Left ventricle myocardium superior (tissue), 1 donor: ENCODE measurements around the gene COQ5. TPM values are rescaled to one million over a fixed set of nuclear protein-coding genes. Genes with fewer than 3 reads are reported as not detected.
"Not testable (repeated sequence)": the region's sequence is repeated elsewhere in the genome, so short reads cannot be mapped to it uniquely, and the experiment has no call there.

ENCODE experiments used
- ATAC-seq: fragments of 200-7000 bp; cut with Tn5 transposase; one replicate; pipeline ENCODE4 v1.9.1; 2020; ENCODE audit warnings: mild to moderate bottlenecking, moderate library complexity
- DNase-seq: peaks from one replicate; pipeline ENCODE4 v3.0.0-alpha.2; 2020
- intact Hi-C: fragments of 100-400 bp; cut with micrococcal nuclease; formaldehyde crosslinking; loops from one replicate; pipeline ENCODE4 v1.11.0; 2022
- total RNA-seq: library from RNA; stranded (reverse); fragmentation: NEBNext Ultra II Directional; extraction: Animal tissue kit (Norgen Biotek cat#: 25700); gene quantifications from one replicate; pipeline ENCODE4 v1.2.1, GENCODE V29; 2021
- donor health status: DM: no; HTN: yes; CAD: no; lungs with severe emphysema.

The COQ5 gene
- total RNA-seq, 1 donor from 2014 or later, result 38.0 TPM

GRCh38 chr12:120532701-120533238 is 3.8 kb upstream of the COQ5 start:
- no peak for DNase-seq
- intact Hi-C loops, result no loop called here
- ATAC-seq, result no peak

DNA sequence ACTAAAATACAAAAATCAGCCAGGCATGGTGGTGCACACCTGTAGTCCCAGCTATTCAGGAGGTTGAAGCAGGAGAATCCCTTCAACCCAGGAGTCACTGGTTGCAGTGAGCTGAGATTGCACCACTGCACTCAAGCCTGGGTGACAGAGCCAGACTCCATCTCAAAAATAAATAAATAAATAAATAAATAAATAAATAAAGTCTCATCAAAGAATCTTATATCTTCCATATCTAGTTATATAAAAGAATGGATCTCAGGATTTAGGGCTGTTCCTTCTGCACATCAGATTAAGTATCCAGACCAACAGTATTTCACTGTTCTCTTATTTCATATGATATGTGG is 1.4 kb upstream of the COQ5 start:
- intact Hi-C loops, DNase-seq, ATAC-seq: not testable (repeated sequence)

- intact Hi-C loops, result no loop called here
- DNase-seq, result no peak
- peak; percentile 25 for ATAC-seq
These were observed 871 bp upstream of the COQ5 start for GRCh38 chr12:120529641-120530417.

DNA sequence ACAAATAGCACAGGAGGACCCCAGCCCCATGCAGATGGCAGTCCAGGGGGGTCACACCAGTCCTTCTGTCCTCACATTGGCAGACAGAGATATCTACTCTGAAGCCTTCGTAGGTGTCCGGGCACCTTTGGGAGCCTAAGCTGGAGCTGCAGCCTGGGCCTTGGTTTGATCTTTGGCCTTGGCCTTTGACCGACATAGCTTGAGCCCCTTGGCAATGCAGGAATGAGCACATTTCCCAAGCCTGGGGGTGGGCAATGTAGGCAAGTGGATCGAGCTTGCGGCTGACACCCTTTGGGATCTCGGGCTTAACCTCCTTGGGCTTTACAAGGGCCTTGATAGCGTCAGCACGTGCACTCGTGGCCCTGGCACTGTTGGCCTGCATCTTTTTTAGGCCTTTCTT is 6.4 kb downstream of the COQ5 start:
- intact Hi-C loops, result no loop called here
- ATAC-seq, result no peak

DNA sequence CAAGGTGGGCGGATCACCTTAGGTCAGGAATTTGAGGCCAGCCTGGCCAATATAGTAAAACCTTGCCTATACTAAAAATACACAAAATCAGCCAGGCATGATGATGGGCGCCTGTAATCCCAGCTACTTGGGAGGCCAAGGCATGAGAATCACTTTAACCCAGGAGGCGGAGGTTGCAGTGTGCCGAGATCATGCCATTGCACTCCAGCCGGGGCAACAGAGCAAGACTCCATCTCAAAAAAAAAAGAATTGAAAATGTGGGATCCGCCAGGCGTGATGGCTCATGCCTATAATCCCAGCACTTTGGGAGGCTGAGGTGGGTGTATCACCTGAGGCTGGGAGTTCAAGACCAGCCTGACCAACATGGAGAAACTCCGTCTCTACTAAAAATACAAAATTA is 9.6 kb downstream of the COQ5 start:
- ATAC-seq, intact Hi-C loops, DNase-seq: not testable (repeated sequence)

More for the DNA sequence above, 6.4 kb downstream of the COQ5 start:
- no peak for DNase-seq

DNA sequence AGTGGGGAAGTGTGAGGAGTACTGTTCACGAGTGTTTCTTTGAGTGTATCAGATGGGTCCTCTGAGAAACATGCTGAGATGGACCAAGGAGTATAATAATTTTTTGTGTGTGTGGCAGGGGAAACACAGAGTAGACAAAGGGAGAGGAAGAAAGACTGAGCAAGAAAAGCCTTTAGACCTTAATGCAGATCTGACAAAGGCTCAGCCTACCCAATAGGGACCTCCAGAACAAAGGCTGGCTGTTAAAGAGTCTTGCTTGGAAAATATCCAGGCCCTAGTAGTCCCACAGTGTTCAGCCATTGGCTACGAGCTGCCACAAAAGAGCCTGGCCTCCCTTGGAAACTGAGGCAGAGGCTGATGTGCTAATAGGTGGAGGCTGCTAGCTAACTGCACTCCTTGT is 13.5 kb downstream of the COQ5 start:
- DNase-seq (no peak), ATAC-seq (no peak)
- intact Hi-C loops, result no loop called here

GRCh38 chr12:120514002-120514401 is 15.0 kb downstream of the COQ5 start:
- intact Hi-C loops, result no loop called here
- DNase-seq (no peak), ATAC-seq (no peak)

GRCh38 chr12:120508537-120508936 is 20.4 kb downstream of the COQ5 start:
- ATAC-seq (no peak), DNase-seq (no peak)
- intact Hi-C loops, result no loop called here

DNA sequence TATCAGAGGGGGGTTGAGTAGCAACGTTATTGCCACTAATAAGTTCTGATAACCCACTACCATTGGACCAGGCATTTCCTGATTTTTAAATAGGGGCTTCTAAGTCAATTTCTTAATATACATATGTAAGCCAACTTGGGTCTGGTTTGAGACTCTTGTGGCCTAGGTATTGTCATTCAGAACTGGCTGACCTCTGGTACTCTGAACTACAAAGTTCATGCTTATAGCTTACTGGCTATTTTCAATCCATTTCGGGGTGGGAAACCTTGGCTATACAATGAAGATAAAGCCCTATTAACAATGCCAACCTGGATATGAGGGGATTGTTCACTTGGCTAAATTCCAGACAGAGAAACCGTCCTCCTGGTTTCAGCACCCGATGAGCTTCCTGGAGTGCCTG is 24.4 kb downstream of the COQ5 start:
- no peak for ATAC-seq
- intact Hi-C loops, result no loop called here
- no peak for DNase-seq

GRCh38 chr12:120500581-120500980 is 28.4 kb downstream of the COQ5 start:
- DNase-seq, result no peak
- ATAC-seq, result no peak
- intact Hi-C loops, result no loop called here

- DNase-seq (no peak), ATAC-seq (no peak)
- intact Hi-C loops, result loop anchor here (5.0 kb wide), 1 partner anchor 38 kb away; no protein-coding TSS in a partner anchor
These were observed 30.0 kb downstream of the COQ5 start for GRCh38 chr12:120498870-120499515.

DNA sequence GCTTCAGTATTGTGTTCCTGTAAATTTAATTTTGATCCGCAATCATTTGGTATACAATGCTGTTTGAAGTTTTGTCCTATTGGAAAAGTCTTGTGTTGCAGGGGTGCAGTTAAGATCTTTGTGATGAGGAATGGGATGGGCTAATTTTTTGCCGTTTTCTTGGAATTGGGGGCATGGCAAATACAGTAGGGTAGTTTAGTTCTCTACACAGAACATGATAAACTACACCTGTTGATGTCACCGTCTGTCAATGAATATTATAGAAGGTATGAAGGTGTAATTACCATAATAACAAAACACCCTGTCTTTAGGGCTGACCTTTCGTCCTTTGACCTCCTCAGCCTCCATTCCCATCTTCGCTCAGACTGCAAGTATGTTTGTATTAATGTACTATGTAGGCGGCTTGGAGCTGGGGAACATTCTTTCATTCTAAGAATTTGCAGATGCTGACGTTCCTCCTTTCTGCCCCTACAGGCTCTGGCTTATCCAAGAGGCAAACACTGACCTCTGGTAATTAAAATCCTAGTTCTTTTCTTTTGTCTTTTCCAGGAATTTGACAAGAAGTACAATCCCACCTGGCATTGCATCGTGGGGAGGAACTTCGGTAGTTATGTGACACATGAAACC is 31.3 kb downstream of the COQ5 start:
- intact Hi-C loops, result loop anchor here (5.0 kb wide), 1 partner anchor 40 kb away; no protein-coding TSS in a partner anchor
- ATAC-seq, result no peak
- no peak for DNase-seq

DNA sequence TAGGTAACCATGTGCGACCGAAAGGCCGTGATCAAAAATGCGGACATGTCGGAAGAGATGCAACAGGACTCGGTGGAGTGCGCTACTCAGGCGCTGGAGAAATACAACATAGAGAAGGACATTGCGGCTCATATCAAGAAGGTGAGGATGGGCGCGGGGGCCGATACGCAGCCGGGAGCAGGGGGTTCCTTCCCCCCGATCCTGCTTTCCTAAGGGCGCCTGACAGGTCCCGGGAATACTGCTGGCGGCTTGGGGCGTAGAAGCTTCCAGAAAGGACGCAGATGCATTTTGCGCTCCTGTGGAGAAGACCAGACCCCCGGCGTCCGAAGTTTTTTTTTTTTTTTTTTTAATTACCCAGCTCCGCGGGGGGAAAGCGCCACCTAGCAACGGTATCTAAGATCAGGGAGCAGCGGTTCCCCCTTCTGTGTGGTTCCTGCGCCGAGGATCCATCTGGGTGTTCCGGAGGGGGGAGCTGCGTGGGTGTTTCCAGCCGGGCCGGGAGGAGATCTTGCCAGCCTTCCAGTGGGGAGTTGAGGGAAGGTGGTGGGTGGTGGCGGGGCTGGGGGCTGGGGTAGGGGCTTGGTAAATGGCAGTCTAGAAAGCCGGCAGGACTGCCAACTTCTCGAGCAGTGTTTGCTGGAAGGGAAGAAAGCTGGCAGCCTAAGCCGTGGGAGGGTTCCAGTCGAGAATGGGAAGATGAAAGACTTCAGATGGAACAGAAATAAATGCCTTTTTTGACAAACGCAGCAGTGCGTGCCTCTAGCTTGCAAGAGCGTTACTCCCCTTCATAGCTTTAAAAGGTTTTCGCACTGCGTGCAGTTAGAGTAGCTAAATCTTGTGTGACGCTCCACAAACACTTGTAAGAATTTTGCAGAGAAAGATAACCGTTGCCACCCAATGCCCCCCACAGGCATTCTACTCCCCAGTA is 32.3 kb downstream of the COQ5 start:
- peak; percentile 75 for DNase-seq
- intact Hi-C loops, result loop anchor here (5.0 kb wide), 1 partner anchor 41 kb away; no protein-coding TSS in a partner anchor
- peak; percentile 84 for ATAC-seq

- DNase-seq, result peak; percentile 98
- ATAC-seq, result peak; percentile 98
- intact Hi-C loops, result loop anchor here (5.0 kb wide), 1 partner anchor 41 kb away; no protein-coding TSS in a partner anchor
These were observed 33.1 kb downstream of the COQ5 start, which contains the start of gene DYNLL1 for GRCh38 chr12:120495731-120496412. DYNLL1 (plus strand) TSS chr12:120496113; CDS start chr12:120496422, 309 bp downstream.

GRCh38 chr12:120495186-120495730 is 33.7 kb downstream of the COQ5 start:
- intact Hi-C loops, result loop anchor here (5.0 kb wide), 1 partner anchor 42 kb away; no protein-coding TSS in a partner anchor

GRCh38 chr12:120490833-120491512 is 38.0 kb downstream of the COQ5 start:
- intact Hi-C loops, result no loop called here
- DNase-seq (peak; percentile 35), ATAC-seq (no peak)

More at GRCh38 chr12:120495186-120495730, 33.7 kb downstream of the COQ5 start:
- ATAC-seq (no peak), DNase-seq (no peak)

- DNase-seq (no peak), ATAC-seq (no peak)
- intact Hi-C loops, result no loop called here
These were observed 38.6 kb downstream of the COQ5 start for GRCh38 chr12:120490325-120490724.
